Measurements from ENCODE around the gene TRPV3.

TRPV3 gene

DNA sequence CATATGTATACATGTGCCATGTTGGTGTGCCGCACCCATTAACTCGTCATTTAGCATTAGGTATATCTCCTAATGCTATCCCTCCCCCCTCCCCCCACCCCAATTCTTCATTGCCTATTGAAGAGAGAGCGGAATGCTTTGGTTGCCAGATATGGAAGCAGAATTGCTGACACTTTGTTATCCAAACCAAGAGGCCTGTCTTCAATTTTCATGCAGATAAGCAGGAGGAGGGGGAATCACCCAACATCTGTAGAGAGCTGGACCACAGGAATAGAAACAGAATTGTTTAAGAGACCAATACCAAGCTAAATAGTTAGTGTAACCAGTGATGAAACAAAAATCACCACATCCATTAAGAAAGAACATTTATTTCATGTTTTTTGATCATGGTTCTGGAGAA lies 74.8 kb downstream of the TRPV3 start:
- Histone ChIP-seq H3K4me1 (ENCODE audit: control insufficient read depth, insufficient read depth, low read length) (no peaks in the 10 kb centered on the region), H3K27ac (ENCODE audit: extremely low read depth, low read depth, low read length) (no peak overlapping the region), H3K4me3 (ENCODE audit: low read depth, low read length) (no peak overlapping the region), H3K36me3 (ENCODE audit: control insufficient read depth in 2 of 2, insufficient read depth in 1 of 2, low read length in 2 of 2) (no peaks in the 10 kb centered on the region), H3K9me3 (ENCODE audit: control insufficient read depth, insufficient read depth, low read depth, low read length) (no peaks in the 10 kb centered on the region)
- CTCF ChIA-PET: interaction anchor here (0.6 kb wide), 1 partner anchor 439 kb away, joined by 4 read pairs; no protein-coding TSS in a partner anchor
- TF ChIP-seq ZNF24 (tag by site-specific recombination; IDR thresholded peaks at IDR 0.05) (no peak), TSHZ1 (tag by site-specific recombination; IDR thresholded peaks at IDR 0.05; ENCODE audit: borderline replicate concordance) (no peak), HOXA7 (CRISPR knock-in tag; IDR thresholded peaks at IDR 0.05; ENCODE audit: borderline replicate concordance) (no peak), ZNF292 (tag by site-specific recombination; IDR thresholded peaks at IDR 0.05; ENCODE audit: borderline replicate concordance, low read depth) (no peak), ZNF311 (tag by site-specific recombination; IDR thresholded peaks at IDR 0.05; ENCODE audit: borderline replicate concordance) (no peak), ZBTB11 (tag by site-specific recombination; conservative IDR thresholded peaks at IDR 0.05; ENCODE audit: low read depth) (no peak), ZNF707 (tag by site-specific recombination; IDR thresholded peaks at IDR 0.05) (no peak), ZNF510 (tag by site-specific recombination; IDR thresholded peaks at IDR 0.05; ENCODE audit: insufficient replicate concordance) (no peak), SALL2 (tag by site-specific recombination; IDR thresholded peaks at IDR 0.05; ENCODE audit: borderline replicate concordance) (no peak), ZNF654 (tag by site-specific recombination; IDR thresholded peaks at IDR 0.05; ENCODE audit: low read depth) (no peak), ZNF629 (tag by site-specific recombination; IDR thresholded peaks at IDR 0.05) (no peak), ZNF404 (tag by site-specific recombination; IDR thresholded peaks at IDR 0.05) (no peak), AEBP2 (tag by site-specific recombination; IDR thresholded peaks at IDR 0.05; ENCODE audit: borderline replicate concordance) (no peak), ZNF302 (tag by site-specific recombination; IDR thresholded peaks at IDR 0.05; ENCODE audit: low read depth) (no peak), ZNF561 (tag by site-specific recombination; IDR thresholded peaks at IDR 0.05; ENCODE audit: borderline replicate concordance) (no peak), MZF1 (tag by site-specific recombination; IDR thresholded peaks at IDR 0.05; ENCODE audit: borderline replicate concordance) (no peak), ZEB2 (tag by site-specific recombination; IDR thresholded peaks at IDR 0.05) (no peak)
- TF ChIP-seq, protein P1, sequence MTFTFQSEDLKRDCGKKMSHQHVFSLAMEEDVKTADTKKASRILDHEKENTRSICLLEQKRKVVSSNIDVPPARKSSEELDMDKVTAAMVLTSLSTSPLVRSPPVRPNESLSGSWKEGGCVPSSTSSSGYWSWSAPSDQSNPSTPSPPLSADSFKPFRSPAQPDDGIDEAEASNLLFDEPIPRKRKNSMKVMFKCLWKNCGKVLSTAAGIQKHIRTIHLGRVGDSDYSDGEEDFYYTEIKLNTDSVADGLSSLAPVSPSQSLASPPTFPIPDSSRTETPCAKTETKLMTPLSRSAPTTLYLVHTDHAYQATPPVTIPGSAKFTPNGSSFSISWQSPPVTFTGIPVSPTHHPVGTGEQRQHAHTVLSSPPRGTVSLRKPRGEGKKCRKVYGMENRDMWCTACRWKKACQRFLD (tag by site-specific recombination; IDR thresholded peaks at IDR 0.05): no peak
- POLR2A ChIA-PET: no interaction called here

Measured in HEK293 (cell line).